IMR-90 (cell line): ENCODE data around the gene COL28A1. TPM values are rescaled to one million over a fixed set of nuclear protein-coding genes. Genes with fewer than 3 reads are reported as not detected.

ENCODE experiments used
- ATAC-seq: fragments of 200-7000 bp; cut with Tn5 transposase; 2 replicates; pipeline ENCODE4 v1.9.1; 2020; ENCODE audit warnings: low read depth, mild to moderate bottlenecking, moderate library complexity
- BruUV-seq: library from RNA; stranded (reverse); fragments of 400-500 nt; replicated peaks from 2 replicates; lab custom pipeline; 2021; lab: Mats Ljungman, UMichigan
- CTCF ChIA-PET: fragments of 300-600 bp; formaldehyde crosslinking; extraction: SDS; loops from one replicate; lab custom pipeline; 2021; ENCODE audit warnings: antibody characterized with exemption; lab: Yijun Ruan, JAX
- POLR2A ChIA-PET: fragments of 300-600 bp; sonication (Branson Sonifier 250); formaldehyde crosslinking; loops from one replicate; lab custom pipeline; 2022; ENCODE audit warnings: antibody characterized with exemption; ENCODE audit not compliant: unreplicated experiment; lab: Charles Lee
- DNase-seq: peaks from one replicate; pipeline ENCODE4 v3.0.0; 2013
- H2AFZ ChIP-seq: replicated peaks from 2 replicates; pipeline ENCODE3; 2013; ENCODE audit warnings: low read length, mild to moderate bottlenecking; ENCODE audit not compliant: poor library complexity
- H2AK5ac ChIP-seq: 2 replicates; pipeline ENCODE4 v1.6.1; 2013; ENCODE audit warnings: low read depth, low read length, inconsistent platforms
- H2AK9ac ChIP-seq: replicated peaks from 2 replicates; pipeline ENCODE3; 2013; ENCODE audit warnings: mild to moderate bottlenecking, low read depth, low read length, moderate library complexity; ENCODE audit not compliant: poor library complexity
- H2BK120ac ChIP-seq: 2 replicates; pipeline ENCODE4 v1.6.1; 2013; ENCODE audit warnings: low read depth, low read length, inconsistent platforms
- H2BK15ac ChIP-seq: 3 replicates; pipeline ENCODE4 v1.6.1; 2013; ENCODE audit warnings: low read depth, low read length, inconsistent platforms
- H2BK20ac ChIP-seq: 2 replicates; pipeline ENCODE4 v1.6.1; 2013; ENCODE audit warnings: low read depth, mild to moderate bottlenecking, inconsistent platforms, low read length, moderate library complexity
- H2BK5ac ChIP-seq: 2 replicates; pipeline ENCODE4 v1.6.1; 2013; ENCODE audit warnings: mild to moderate bottlenecking, low read depth, low read length, inconsistent platforms; ENCODE audit not compliant: poor library complexity, severe bottlenecking
- H3K14ac ChIP-seq: replicated peaks from 2 replicates; pipeline ENCODE4 v1.6.1; 2013; ENCODE audit warnings: low read depth, low read length, inconsistent platforms
- H3K18ac ChIP-seq: 2 replicates; pipeline ENCODE4 v1.6.1; 2013; ENCODE audit warnings: low read depth, low read length, control low read depth
- H3K23ac ChIP-seq: 2 replicates; pipeline ENCODE4 v1.6.1; 2013; ENCODE audit warnings: low read depth, low read length, inconsistent platforms
- H3K27ac ChIP-seq: 2 replicates; pipeline ENCODE4 v1.5.1; 2013; ENCODE audit warnings: mild to moderate bottlenecking, control low read depth, low read length; ENCODE audit not compliant: insufficient read depth
- H3K27me3 ChIP-seq: 2 replicates; pipeline ENCODE4 v1.6.1; 2013; ENCODE audit warnings: low read length; ENCODE audit not compliant: control insufficient read depth, insufficient read depth
- H3K36me3 ChIP-seq: 2 replicates; pipeline ENCODE4 v1.6.1; 2013; ENCODE audit warnings: low read length, mixed read lengths; ENCODE audit not compliant: control insufficient read depth, insufficient read depth
- H3K4ac ChIP-seq: 2 replicates; pipeline ENCODE4 v1.6.1; 2013; ENCODE audit warnings: low read depth, low read length, inconsistent platforms
- H3K4me1 ChIP-seq: 2 replicates; pipeline ENCODE4 v1.6.1; 2013; ENCODE audit warnings: low read length, mixed read lengths; ENCODE audit not compliant: control insufficient read depth, insufficient read depth
- H3K4me2 ChIP-seq: 2 replicates; pipeline ENCODE4 v1.6.1; 2013; ENCODE audit warnings: low read depth, mild to moderate bottlenecking, control low read depth, low read length, moderate library complexity
- H3K4me3 ChIP-seq: 2 replicates; pipeline ENCODE4 v1.5.1; 2013; ENCODE audit warnings: low read depth, mild to moderate bottlenecking, control low read depth, low read length, moderate library complexity; ENCODE audit not compliant: insufficient read depth
- H3K56ac ChIP-seq: 2 replicates; pipeline ENCODE4 v1.6.1; 2013; ENCODE audit warnings: low read length, inconsistent platforms; ENCODE audit not compliant: insufficient read depth; ENCODE audit errors: extremely low read depth
- H3K79me1 ChIP-seq, 2 experiments: 2 replicates each; pipeline ENCODE4 v1.6.1; 2013; ENCODE audit warnings: low read length in 2 of 2, inconsistent platforms in 1 of 2, low read depth in 1 of 2
- H3K9ac ChIP-seq: 2 replicates; pipeline ENCODE4 v1.6.1; 2013; ENCODE audit warnings: low read depth, low read length, control low read depth
- H3K9me1 ChIP-seq: 2 replicates; pipeline ENCODE4 v1.6.1; 2013; ENCODE audit warnings: low read length, inconsistent platforms; ENCODE audit not compliant: insufficient read depth
- H3K9me3 ChIP-seq: 2 replicates; pipeline ENCODE4 v1.6.1; 2013; ENCODE audit warnings: low read length; ENCODE audit not compliant: control insufficient read depth, insufficient read depth
- H4K20me1 ChIP-seq: 2 replicates; pipeline ENCODE4 v1.6.1; 2013; ENCODE audit warnings: low read length, inconsistent platforms; ENCODE audit not compliant: insufficient read depth
- H4K5ac ChIP-seq: 2 replicates; pipeline ENCODE4 v1.6.1; 2013; ENCODE audit warnings: mild to moderate bottlenecking, low read depth, low read length, control low read depth
- H4K8ac ChIP-seq, 2 experiments: 2 replicates each; pipeline ENCODE4 v1.6.1; 2013; ENCODE audit warnings: low read depth in 2 of 2, low read length in 2 of 2, control low read depth in 1 of 2, inconsistent platforms in 1 of 2
- H4K91ac ChIP-seq: 2 replicates; pipeline ENCODE4 v1.6.1; 2013; ENCODE audit warnings: low read depth, low read length, inconsistent platforms; ENCODE audit not compliant: insufficient read depth
- CEBPB ChIP-seq: IDR thresholded peaks from 2 replicates; pipeline ENCODE4 v1.6.1; 2012; ENCODE audit warnings: low read depth, low read length, improper control_type of control experiment
- CHD1 ChIP-seq: IDR thresholded peaks from 2 replicates; pipeline ENCODE4 v1.6.1; 2012; ENCODE audit warnings: low read depth, low read length, improper control_type of control experiment
- FOS ChIP-seq: fragments of 150-350 bp; IDR thresholded peaks from 2 replicates; pipeline ENCODE4 v1.6.1; 2016; ENCODE audit warnings: low read depth, low read length
- MAFK ChIP-seq: IDR thresholded peaks from 2 replicates; pipeline ENCODE4 v1.6.1; 2012; ENCODE audit warnings: low read depth, low read length, improper control_type of control experiment
- NFE2L2 ChIP-seq: fragments of 150-350 bp; IDR thresholded peaks from 2 replicates; pipeline ENCODE4 v1.6.1; 2016; ENCODE audit warnings: low read depth, mild to moderate bottlenecking, low read length
- POLR2A ChIP-seq: IDR thresholded peaks from 2 replicates; pipeline ENCODE4 v1.6.1; 2012; ENCODE audit warnings: mild to moderate bottlenecking, low read depth, low read length
- RAD21 ChIP-seq: IDR thresholded peaks from 2 replicates; pipeline ENCODE4 v1.6.1; 2012; ENCODE audit warnings: low read length, improper control_type of control experiment
- RCOR1 ChIP-seq: IDR thresholded peaks from 2 replicates; pipeline ENCODE4 v1.6.1; 2012; ENCODE audit warnings: mild to moderate bottlenecking, low read length, improper control_type of control experiment; ENCODE audit not compliant: insufficient replicate concordance
- RFX5 ChIP-seq: IDR thresholded peaks from 2 replicates; pipeline ENCODE4 v1.8.0; 2012; ENCODE audit warnings: low read depth, mild to moderate bottlenecking, low read length, moderate library complexity
- WGBS, 2 experiments: methylation state at CpG; one replicate each; pipeline versions ENCODE4 v1.1.5 to v1.1.7; 2013; ENCODE audit warnings: missing lambda C conversion rate in 2 of 2; ENCODE audit not compliant: insufficient read length in 1 of 2; ENCODE audit errors: extremely low coverage in 2 of 2; 5-methylcytosine and 5-hydroxymethylcytosine counted together
- dilution Hi-C: fragments of 300-500 bp; cut with HindIII; formaldehyde crosslinking; loops from one replicate; pipeline ENCODE4 v1.14.3; 2018; ENCODE audit warnings: low sequenced_read_pairs; ENCODE audit not compliant: unreplicated experiment
- in situ Hi-C: fragments of 300-500 bp; cut with MboI; formaldehyde crosslinking; loops from 3 replicates; pipeline ENCODE4 v1.14.3; 2019; ENCODE audit warnings: low sequenced_read_pairs, inconsistent platforms, mixed read lengths
- intact Hi-C: fragments of 100-400 bp; cut with micrococcal nuclease; formaldehyde crosslinking; loops from 2 replicates; pipeline ENCODE4 v1.10.0; 2022
- polyA plus RNA-seq, 3 experiments: library from polyadenylated mRNA; depleted of rRNA; stranded (reverse); fragments of >200 nt; gene quantifications; 2 replicates each; pipeline ENCODE4 v1.2.3, GENCODE V29; 2012; ENCODE audit warnings: low replicate concordance in 1 of 3
- total RNA-seq: library from RNA; depleted of rRNA; stranded (reverse); fragments of >200 nt; gene quantifications from 2 replicates; pipeline ENCODE4 v1.2.3, GENCODE V29; 2012
- TF ChIP-seq, protein P1 (sequence below): fragments of 150-350 bp; IDR thresholded peaks from 2 replicates; pipeline ENCODE4 v1.6.1; 2016; ENCODE audit warnings: low read depth, mild to moderate bottlenecking, low read length, moderate library complexity, borderline replicate concordance

Gene COL28A1
- total and polyA plus RNA-seq, 2 of the 4 experiments (the other 2 are of a cell fraction), result under 0.01 to 0.05 TPM

DNA sequence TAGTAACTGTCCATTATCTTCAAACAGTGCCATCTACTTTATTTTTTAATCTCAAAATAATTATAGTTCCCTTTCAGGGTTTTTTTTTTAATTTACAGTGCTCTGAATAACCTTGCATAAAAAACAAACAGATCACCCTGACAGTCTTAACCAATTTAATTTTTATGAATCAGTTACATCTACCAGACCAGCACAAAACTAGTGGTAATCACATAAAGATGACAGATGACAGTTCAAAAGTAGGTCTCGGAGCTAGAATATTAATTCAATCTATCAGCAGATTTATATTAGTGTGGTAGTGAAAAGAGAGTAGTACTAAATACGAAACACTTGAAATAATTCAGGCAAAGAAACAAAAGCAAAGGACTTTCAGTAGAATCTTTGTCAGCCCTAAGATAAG lies 53.9 kb downstream of the COL28A1 start:
- Histone ChIP-seq H2AK9ac (no peak overlapping the region), H3K23ac (no peak overlapping the region), H2AK5ac (no peak overlapping the region), H4K5ac (no peak overlapping the region), H3K9me3 (no peaks in the 10 kb centered on the region), H2BK120ac (no peak overlapping the region), H3K56ac (no peak overlapping the region), H3K14ac (no peak overlapping the region), H4K91ac (no peak overlapping the region), H3K4me3 (no peak overlapping the region), H2BK20ac (no peak overlapping the region), H3K27me3 (no peaks in the 10 kb centered on the region), H2AFZ (no peak overlapping the region), H3K4me2 (no peak overlapping the region), H2BK15ac (no peak overlapping the region), H2BK5ac (no peak overlapping the region), H4K20me1 (no peaks in the 10 kb centered on the region), H3K9me1 (no peaks in the 10 kb centered on the region), H3K36me3 (no peaks in the 10 kb centered on the region), H4K8ac (no peak overlapping the region), H3K4me1 (no peaks in the 10 kb centered on the region), H3K18ac (no peak overlapping the region), H3K4ac (no peak overlapping the region), H3K9ac (no peak overlapping the region), H3K27ac (no peak overlapping the region), H3K79me1 (no peaks in the 10 kb centered on the region)
- ChIA-PET CTCF (no interaction called here), POLR2A (no interaction called here)
- TF ChIP-seq FOS (no peak), RAD21 (no peak), POLR2A (no peak), MAFK (no peak), RFX5 (no peak), CHD1 (no peak), NFE2L2 (no peak), RCOR1 (no peak), CEBPB (no peak)
- TF ChIP-seq, protein P1, sequence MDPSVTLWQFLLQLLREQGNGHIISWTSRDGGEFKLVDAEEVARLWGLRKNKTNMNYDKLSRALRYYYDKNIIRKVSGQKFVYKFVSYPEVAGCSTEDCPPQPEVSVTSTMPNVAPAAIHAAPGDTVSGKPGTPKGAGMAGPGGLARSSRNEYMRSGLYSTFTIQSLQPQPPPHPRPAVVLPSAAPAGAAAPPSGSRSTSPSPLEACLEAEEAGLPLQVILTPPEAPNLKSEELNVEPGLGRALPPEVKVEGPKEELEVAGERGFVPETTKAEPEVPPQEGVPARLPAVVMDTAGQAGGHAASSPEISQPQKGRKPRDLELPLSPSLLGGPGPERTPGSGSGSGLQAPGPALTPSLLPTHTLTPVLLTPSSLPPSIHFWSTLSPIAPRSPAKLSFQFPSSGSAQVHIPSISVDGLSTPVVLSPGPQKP, result no peak
- WGBS, 2 experiments, result no CpG with 5 or more reads among the region's 2 CpGs
- in situ Hi-C loops, result no loop called here
- DNase-seq (no peak), ATAC-seq (no peak)
- BruUV-seq, result no TSS peak
- dilution Hi-C loops, result no loop called here
- intact Hi-C loops, result no loop called here
